Body of pancreas (tissue), 4 donors: ENCODE data around the gene DPY19L2.
"Not testable (repeated sequence)": the region's sequence is repeated elsewhere in the genome, so short reads cannot be mapped to it uniquely, and the experiment has no call there.

Experiments
- CTCF ChIP-seq, 7 experiments: fragments of 450-650 bp in 4 of 7; fragments of 200-600 bp in 3 of 7; sonication (generic) in 3 of 7; IDR thresholded peaks; one replicate each; pipeline ENCODE4 v1.5.1; 2016 to 2019; ENCODE audit warnings: antibody characterized with exemption in 7 of 7
- POLR2A ChIP-seq, 3 donors: fragments of 450-650 bp; IDR thresholded peaks; one replicate each; pipeline ENCODE4 v1.6.1; 2016; ENCODE audit warnings: antibody characterized with exemption in 3 of 3, mild to moderate bottlenecking in 2 of 3

DNA sequence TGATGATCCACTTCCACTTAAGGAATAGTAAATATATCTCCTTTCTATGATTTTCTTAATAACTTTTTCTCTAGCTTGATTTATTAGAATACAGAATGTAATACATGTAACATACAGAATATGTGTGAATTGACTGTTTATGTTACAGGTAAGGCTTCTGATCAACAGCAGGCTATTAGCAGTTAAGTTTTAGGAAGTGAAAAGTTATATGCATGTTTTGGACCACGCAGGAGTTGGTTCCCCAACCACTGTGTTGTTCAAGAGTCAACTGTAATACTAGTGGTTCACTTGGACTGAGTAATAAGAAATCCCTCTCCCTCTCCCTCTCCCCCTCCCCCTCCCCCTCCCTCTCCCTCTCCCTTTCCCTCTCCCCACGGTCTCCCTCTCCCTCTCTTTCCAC, 17.5 kb upstream of the DPY19L2 start:
- TF ChIP-seq CTCF, POLR2A (IDR thresholded peaks at IDR 0.05): not testable (repeated sequence)
